SK-N-SH treated with all-trans-retinoic acid at 6 μM for 48 hours (cell line): ENCODE data around the gene CPZ.

Experiments used
- GLIS3 ChIP-seq: fragments of 250-450 bp; sonication (Bioruptor Pico); IDR thresholded peaks from 2 replicates; pipeline ENCODE4 v1.5.0; 2020; ENCODE audit warnings: mild to moderate bottlenecking, moderate library complexity
- TCF4 ChIP-seq: fragments of 250-450 bp; sonication (Bioruptor Pico); IDR thresholded peaks from 2 replicates; pipeline ENCODE4 v1.8.0; 2021; ENCODE audit warnings: mild to moderate bottlenecking, moderate library complexity, borderline replicate concordance
- ZNF565 ChIP-seq: fragments of 450-650 bp; formaldehyde crosslinking; conservative IDR thresholded peaks from 2 replicates; pipeline ENCODE4 v1.5.0; 2020; ENCODE audit warnings: low read depth, mild to moderate bottlenecking, moderate library complexity
- TF ChIP-seq, protein P1 (sequence below): fragments of 250-450 bp; sonication (Bioruptor Pico); IDR thresholded peaks from 2 replicates; pipeline ENCODE4 v1.8.0; 2020; ENCODE audit warnings: mild to moderate bottlenecking, moderate library complexity, borderline replicate concordance
- TF ChIP-seq, protein P2 (sequence below): fragments of 250-450 bp; sonication (Bioruptor Pico); IDR thresholded peaks from 2 replicates; pipeline ENCODE4 v1.8.0; 2021; ENCODE audit warnings: low read depth, mild to moderate bottlenecking, moderate library complexity, borderline replicate concordance

DNA sequence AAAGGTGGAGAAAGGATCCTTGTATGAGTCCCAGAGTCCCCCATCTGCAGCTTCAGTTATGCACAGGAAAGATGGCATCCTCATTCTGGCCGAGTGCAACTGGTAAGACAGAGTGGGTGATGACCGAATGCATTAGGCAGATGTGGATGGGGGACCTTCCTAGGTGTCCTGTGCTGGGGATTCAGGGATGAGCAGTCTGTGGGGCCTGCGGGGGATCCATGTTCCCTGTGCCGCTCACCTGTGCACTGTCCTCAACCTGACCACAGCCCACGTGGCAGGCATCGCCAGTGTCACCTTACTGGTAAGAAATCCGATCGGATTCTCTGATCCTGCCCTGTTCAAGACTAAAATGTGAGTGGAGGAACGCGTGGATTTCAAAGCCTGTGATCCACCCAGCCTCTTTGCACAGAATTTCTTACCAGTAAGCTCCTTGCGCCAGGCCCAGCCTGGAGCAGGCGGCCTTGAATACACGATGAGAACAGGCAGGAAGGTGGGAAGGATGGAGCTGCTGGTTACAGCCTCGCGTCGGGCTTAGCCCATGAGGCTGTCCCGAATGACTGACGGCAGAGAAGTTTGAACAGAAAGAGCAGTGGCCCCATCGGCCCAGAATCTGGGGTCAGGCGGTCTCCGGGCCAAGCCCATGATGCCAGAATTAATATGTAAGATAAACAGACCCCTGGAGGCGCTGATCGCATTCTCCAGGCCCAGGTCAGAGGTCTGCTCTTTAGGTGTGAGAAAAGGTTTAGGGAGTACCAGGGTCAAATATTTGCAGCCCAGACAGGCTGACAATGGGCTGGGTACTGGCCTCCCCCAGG lies 56.5 kb downstream of the CPZ start:
- no peak for TF ChIP-seq GLIS3 (CRISPR knock-in tag)
- TF ChIP-seq, protein P1, sequence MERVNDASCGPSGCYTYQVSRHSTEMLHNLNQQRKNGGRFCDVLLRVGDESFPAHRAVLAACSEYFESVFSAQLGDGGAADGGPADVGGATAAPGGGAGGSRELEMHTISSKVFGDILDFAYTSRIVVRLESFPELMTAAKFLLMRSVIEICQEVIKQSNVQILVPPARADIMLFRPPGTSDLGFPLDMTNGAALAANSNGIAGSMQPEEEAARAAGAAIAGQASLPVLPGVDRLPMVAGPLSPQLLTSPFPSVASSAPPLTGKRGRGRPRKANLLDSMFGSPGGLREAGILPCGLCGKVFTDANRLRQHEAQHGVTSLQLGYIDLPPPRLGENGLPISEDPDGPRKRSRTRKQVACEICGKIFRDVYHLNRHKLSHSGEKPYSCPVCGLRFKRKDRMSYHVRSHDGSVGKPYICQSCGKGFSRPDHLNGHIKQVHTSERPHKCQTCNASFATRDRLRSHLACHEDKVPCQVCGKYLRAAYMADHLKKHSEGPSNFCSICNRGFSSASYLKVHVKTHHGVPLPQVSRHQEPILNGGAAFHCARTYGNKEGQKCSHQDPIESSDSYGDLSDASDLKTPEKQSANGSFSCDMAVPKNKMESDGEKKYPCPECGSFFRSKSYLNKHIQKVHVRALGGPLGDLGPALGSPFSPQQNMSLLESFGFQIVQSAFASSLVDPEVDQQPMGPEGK, result no peak
- no peak for TF ChIP-seq TCF4
- TF ChIP-seq, protein P2, sequence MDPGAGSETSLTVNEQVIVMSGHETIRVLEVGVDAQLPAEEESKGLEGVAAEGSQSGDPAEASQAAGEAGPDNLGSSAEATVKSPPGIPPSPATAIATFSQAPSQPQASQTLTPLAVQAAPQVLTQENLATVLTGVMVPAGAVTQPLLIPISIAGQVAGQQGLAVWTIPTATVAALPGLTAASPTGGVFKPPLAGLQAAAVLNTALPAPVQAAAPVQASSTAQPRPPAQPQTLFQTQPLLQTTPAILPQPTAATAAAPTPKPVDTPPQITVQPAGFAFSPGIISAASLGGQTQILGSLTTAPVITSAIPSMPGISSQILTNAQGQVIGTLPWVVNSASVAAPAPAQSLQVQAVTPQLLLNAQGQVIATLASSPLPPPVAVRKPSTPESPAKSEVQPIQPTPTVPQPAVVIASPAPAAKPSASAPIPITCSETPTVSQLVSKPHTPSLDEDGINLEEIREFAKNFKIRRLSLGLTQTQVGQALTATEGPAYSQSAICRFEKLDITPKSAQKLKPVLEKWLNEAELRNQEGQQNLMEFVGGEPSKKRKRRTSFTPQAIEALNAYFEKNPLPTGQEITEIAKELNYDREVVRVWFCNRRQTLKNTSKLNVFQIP (CRISPR knock-in tag), result no peak
- TF ChIP-seq ZNF565 (CRISPR knock-in tag), result no peak
